ENCODE results near the gene MAPKAPK5.
"Not testable (repeated sequence)": the region's sequence is repeated elsewhere in the genome, so short reads cannot be mapped to it uniquely, and the experiment has no call there.

MAPKAPK5 gene

GRCh38 chr12:111841750-111842555, at the start of gene MAPKAPK5:
Gene MAPKAPK5 (plus strand): TSS chr12:111842228. CDS start chr12:111842734, 506 bp downstream.
- peak within 1 kb of the TSS; percentile 95 for H3K4me3 ChIP-seq (ENCODE audit: low read length)
- H3K36me3 ChIP-seq (ENCODE audit: insufficient read depth, low read length), result peaks cover 15% of the 10 kb centered on the region
- H2AFZ ChIP-seq (ENCODE audit: low read depth, low read length), result peak within 1 kb of the TSS; percentile 65

GRCh38 chr12:111792856-111793235, 49.2 kb upstream of the MAPKAPK5 start:
- Histone ChIP-seq H3K4me1 (ENCODE audit: insufficient read depth, low read length) (no peaks in the 10 kb centered on the region), H3K9me3 (ENCODE audit: low read length) (no peaks in the 10 kb centered on the region), H3K36me3 (ENCODE audit: insufficient read depth, low read length) (peaks cover 25% of the 10 kb centered on the region), H2AFZ (ENCODE audit: low read depth, low read length) (no peak overlapping the region), H3K4me3 (ENCODE audit: low read length) (no peak overlapping the region), H3K27me3 (ENCODE audit: insufficient read depth, low read length) (no peaks in the 10 kb centered on the region)

More at GRCh38 chr12:111841750-111842555, at the start of gene MAPKAPK5:
- Histone ChIP-seq H3K4me1 (ENCODE audit: insufficient read depth, low read length) (peaks cover 23% of the 10 kb centered on the region), H3K9me3 (ENCODE audit: low read length) (no peaks in the 10 kb centered on the region), H3K27me3 (ENCODE audit: insufficient read depth, low read length) (no peaks in the 10 kb centered on the region)

GRCh38 chr12:111798182-111798581, 43.8 kb upstream of the MAPKAPK5 start:
- Histone ChIP-seq H3K4me1 (ENCODE audit: insufficient read depth, low read length) (peaks cover 5% of the 10 kb centered on the region), H3K36me3 (ENCODE audit: insufficient read depth, low read length) (peaks cover 31% of the 10 kb centered on the region), H3K9me3 (ENCODE audit: low read length) (peaks cover 2% of the 10 kb centered on the region), H3K27me3 (ENCODE audit: insufficient read depth, low read length) (no peaks in the 10 kb centered on the region), H2AFZ (ENCODE audit: low read depth, low read length) (no peak overlapping the region), H3K4me3 (ENCODE audit: low read length) (no peak overlapping the region)

- peaks cover 5% of the 10 kb centered on the region for H3K4me1 ChIP-seq (ENCODE audit: insufficient read depth, low read length)
- H3K9me3 ChIP-seq (ENCODE audit: low read length), result peaks cover 2% of the 10 kb centered on the region
- no peak overlapping the region for H2AFZ ChIP-seq (ENCODE audit: low read depth, low read length)
- H3K27me3 ChIP-seq (ENCODE audit: insufficient read depth, low read length), result no peaks in the 10 kb centered on the region
- no peak overlapping the region for H3K4me3 ChIP-seq (ENCODE audit: low read length)
- H3K36me3 ChIP-seq (ENCODE audit: insufficient read depth, low read length), result peaks cover 29% of the 10 kb centered on the region
These were observed 42.3 kb upstream of the MAPKAPK5 start for GRCh38 chr12:111799758-111800157.

- Histone ChIP-seq H3K4me3 (ENCODE audit: low read length) (no peak overlapping the region), H3K9me3 (ENCODE audit: low read length) (peaks cover 2% of the 10 kb centered on the region), H3K36me3 (ENCODE audit: insufficient read depth, low read length) (peaks cover 27% of the 10 kb centered on the region), H3K27me3 (ENCODE audit: insufficient read depth, low read length) (no peaks in the 10 kb centered on the region), H3K4me1 (ENCODE audit: insufficient read depth, low read length) (peaks cover 3% of the 10 kb centered on the region), H2AFZ (ENCODE audit: low read depth, low read length) (no peak overlapping the region)
These were observed 38.9 kb upstream of the MAPKAPK5 start for GRCh38 chr12:111803038-111803626.

- Histone ChIP-seq H3K9me3 (ENCODE audit: low read length) (peaks cover 2% of the 10 kb centered on the region), H3K4me1 (ENCODE audit: insufficient read depth, low read length) (no peaks in the 10 kb centered on the region), H3K4me3 (ENCODE audit: low read length) (no peak overlapping the region), H3K27me3 (ENCODE audit: insufficient read depth, low read length) (no peaks in the 10 kb centered on the region), H3K36me3 (ENCODE audit: insufficient read depth, low read length) (peaks cover 24% of the 10 kb centered on the region), H2AFZ (ENCODE audit: low read depth, low read length) (no peak overlapping the region)
These were observed 38.2 kb upstream of the MAPKAPK5 start for GRCh38 chr12:111803851-111804250.

- Histone ChIP-seq H3K9me3 (ENCODE audit: low read length) (no peaks in the 10 kb centered on the region), H3K4me3 (ENCODE audit: low read length) (no peak overlapping the region), H2AFZ (ENCODE audit: low read depth, low read length) (no peak overlapping the region), H3K36me3 (ENCODE audit: insufficient read depth, low read length) (peaks cover 17% of the 10 kb centered on the region), H3K27me3 (ENCODE audit: insufficient read depth, low read length) (no peaks in the 10 kb centered on the region), H3K4me1 (ENCODE audit: insufficient read depth, low read length) (no peaks in the 10 kb centered on the region)
These were observed 35.7 kb upstream of the MAPKAPK5 start for GRCh38 chr12:111806304-111806703.

GRCh38 chr12:111807232-111807631, 34.8 kb upstream of the MAPKAPK5 start:
- H3K9me3 ChIP-seq (ENCODE audit: low read length), result no peaks in the 10 kb centered on the region
- no peaks in the 10 kb centered on the region for H3K4me1 ChIP-seq (ENCODE audit: insufficient read depth, low read length)
- H3K36me3 ChIP-seq (ENCODE audit: insufficient read depth, low read length), result peaks cover 13% of the 10 kb centered on the region
- H3K4me3 ChIP-seq (ENCODE audit: low read length), result no peak overlapping the region
- no peak overlapping the region for H2AFZ ChIP-seq (ENCODE audit: low read depth, low read length)
- no peaks in the 10 kb centered on the region for H3K27me3 ChIP-seq (ENCODE audit: insufficient read depth, low read length)

GRCh38 chr12:111812881-111813741, 28.9 kb upstream of the MAPKAPK5 start:
- no peaks in the 10 kb centered on the region for H3K9me3 ChIP-seq (ENCODE audit: low read length)
- no peaks in the 10 kb centered on the region for H3K4me1 ChIP-seq (ENCODE audit: insufficient read depth, low read length)
- H2AFZ ChIP-seq (ENCODE audit: low read depth, low read length), result no peak overlapping the region
- no peaks in the 10 kb centered on the region for H3K27me3 ChIP-seq (ENCODE audit: insufficient read depth, low read length)
- no peak overlapping the region for H3K4me3 ChIP-seq (ENCODE audit: low read length)
- H3K36me3 ChIP-seq (ENCODE audit: insufficient read depth, low read length), result peaks cover 10% of the 10 kb centered on the region

- Histone ChIP-seq H3K4me3 (ENCODE audit: low read length) (no peak overlapping the region), H3K36me3 (ENCODE audit: insufficient read depth, low read length) (no peaks in the 10 kb centered on the region), H3K27me3 (ENCODE audit: insufficient read depth, low read length) (no peaks in the 10 kb centered on the region), H3K9me3 (ENCODE audit: low read length) (no peaks in the 10 kb centered on the region), H3K4me1 (ENCODE audit: insufficient read depth, low read length) (no peaks in the 10 kb centered on the region), H2AFZ (ENCODE audit: low read depth, low read length) (no peak overlapping the region)
These were observed 25.9 kb upstream of the MAPKAPK5 start for GRCh38 chr12:111816065-111816615.

- not testable (repeated sequence) for H3K9me3 ChIP-seq (ENCODE audit: low read length); H3K27me3 ChIP-seq (ENCODE audit: insufficient read depth, low read length); H3K36me3 ChIP-seq (ENCODE audit: insufficient read depth, low read length); H3K4me1 ChIP-seq (ENCODE audit: insufficient read depth, low read length); H2AFZ ChIP-seq (ENCODE audit: low read depth, low read length); H3K4me3 ChIP-seq (ENCODE audit: low read length)
These were observed 25.1 kb upstream of the MAPKAPK5 start for GRCh38 chr12:111816898-111817297.

GRCh38 chr12:111818340-111818739, 23.7 kb upstream of the MAPKAPK5 start:
- no peaks in the 10 kb centered on the region for H3K9me3 ChIP-seq (ENCODE audit: low read length)
- no peaks in the 10 kb centered on the region for H3K36me3 ChIP-seq (ENCODE audit: insufficient read depth, low read length)
- no peak overlapping the region for H3K4me3 ChIP-seq (ENCODE audit: low read length)
- peaks cover 4% of the 10 kb centered on the region for H3K4me1 ChIP-seq (ENCODE audit: insufficient read depth, low read length)
- H3K27me3 ChIP-seq (ENCODE audit: insufficient read depth, low read length), result no peaks in the 10 kb centered on the region
- no peak overlapping the region for H2AFZ ChIP-seq (ENCODE audit: low read depth, low read length)
